Fibroblast of lung (primary cell): ENCODE results near the gene KATNAL1.

ENCODE experiments used
- CTCF ChIP-seq, 2 donors: IDR thresholded peaks in 1 of 2; conservative IDR thresholded peaks in 1 of 2; 1 replicate in 1 of 2; 2 replicates in 1 of 2; pipeline ENCODE4 v1.5.1; 2011 to 2012; ENCODE audit warnings: low read length in 2 of 2, control low read depth in 1 of 2, inconsistent platforms in 1 of 2, low read depth in 1 of 2, mild to moderate bottlenecking in 1 of 2
- EZH2 ChIP-seq: IDR thresholded peaks from 2 replicates; pipeline ENCODE4 v1.5.1; 2012; ENCODE audit warnings: low read length, control low read depth, mild to moderate bottlenecking; ENCODE audit errors: missing control alignments

- TF ChIP-seq EZH2 (no peak), CTCF (conservative IDR thresholded peaks at IDR 0.05 in 1 of 2, IDR thresholded peaks at IDR 0.05 in 1 of 2; ENCODE audit: low read depth in 1 of 2, low read length in 2 of 2) (no peak)
Observed at GRCh38 chr13:30308548-30308947, 1.2 kb upstream of the KATNAL1 start.
